ENCODE measurements around the gene COA3.
"Not testable (repeated sequence)": the region's sequence is repeated elsewhere in the genome, so short reads cannot be mapped to it uniquely, and the experiment has no call there.

Gene COA3

GRCh38 chr17:42780851-42781638 lies 17.5 kb downstream of the COA3 start:
- DNase-seq = no peak

GRCh38 chr17:42779936-42780850 lies 18.3 kb downstream of the COA3 start, which contains the start of gene WNK4:
TSS of gene WNK4 (plus strand) at chr17:42780610. CDS start at chr17:42780699, 89 bp downstream.
- DNase-seq = no peak

- no peak for DNase-seq
Observed at GRCh38 chr17:42779304-42779935, 19.1 kb downstream of the COA3 start.

- DNase-seq = no peak
Observed at GRCh38 chr17:42778570-42778969, 19.9 kb downstream of the COA3 start.

GRCh38 chr17:42775534-42776098 lies 22.9 kb downstream of the COA3 start:
- DNase-seq = no peak

GRCh38 chr17:42774066-42774745 lies 24.3 kb downstream of the COA3 start:
- DNase-seq = no peak

GRCh38 chr17:42773290-42774035 lies 25.0 kb downstream of the COA3 start, which contains the start of gene VPS25:
TSS of gene VPS25 (plus strand) at chr17:42773449. CDS start at chr17:42773476, 27 bp downstream.
- peak; percentile 68 for DNase-seq

- no peak for DNase-seq
Observed at GRCh38 chr17:42772945-42773289, 25.6 kb downstream of the COA3 start.

- DNase-seq = not testable (repeated sequence)
Observed at GRCh38 chr17:42769964-42770363, 28.5 kb downstream of the COA3 start.

GRCh38 chr17:42768006-42768405 lies 30.5 kb downstream of the COA3 start:
- DNase-seq = not testable (repeated sequence)

- DNase-seq = no peak
Observed at GRCh38 chr17:42767512-42767911, 31.0 kb downstream of the COA3 start.

- no peak for DNase-seq
Observed at GRCh38 chr17:42766124-42766523, 32.4 kb downstream of the COA3 start.

- no peak for DNase-seq
Observed at GRCh38 chr17:42761638-42762037, 36.9 kb downstream of the COA3 start.

- no peak for DNase-seq
Observed at GRCh38 chr17:42760652-42761581, 37.6 kb downstream of the COA3 start, which contains the start of gene RAMP2. TSS of gene RAMP2 (plus strand) at chr17:42761227. CDS start at chr17:42761262, 35 bp downstream.

- DNase-seq = no peak
Observed at GRCh38 chr17:42759982-42760651, 38.4 kb downstream of the COA3 start.

GRCh38 chr17:42754782-42755181 lies 43.7 kb downstream of the COA3 start:
- no peak for DNase-seq

- no peak for DNase-seq
Observed at GRCh38 chr17:42751628-42752027, 46.9 kb downstream of the COA3 start.

- no peak for DNase-seq
Observed at GRCh38 chr17:42750739-42751344, 47.7 kb downstream of the COA3 start.
